A549 treated with AZD2906 at 1 μM for 4 hours (cell line): ENCODE results near the gene OR10Z1. TPM values are rescaled to one million over a fixed set of nuclear protein-coding genes. Genes with fewer than 3 reads are reported as not detected.

Source experiments
- total RNA-seq: library from RNA; stranded (reverse); fragments of 200-300 nt; extraction: Qiagen RNA extraction; gene quantifications from 5 replicates; pipeline ENCODE4 v1.2.3, GENCODE V29; 2022

The OR10Z1 gene, protein sequence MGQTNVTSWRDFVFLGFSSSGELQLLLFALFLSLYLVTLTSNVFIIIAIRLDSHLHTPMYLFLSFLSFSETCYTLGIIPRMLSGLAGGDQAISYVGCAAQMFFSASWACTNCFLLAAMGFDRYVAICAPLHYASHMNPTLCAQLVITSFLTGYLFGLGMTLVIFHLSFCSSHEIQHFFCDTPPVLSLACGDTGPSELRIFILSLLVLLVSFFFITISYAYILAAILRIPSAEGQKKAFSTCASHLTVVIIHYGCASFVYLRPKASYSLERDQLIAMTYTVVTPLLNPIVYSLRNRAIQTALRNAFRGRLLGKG
- not detected in 5 replicates for total RNA-seq

DNA sequence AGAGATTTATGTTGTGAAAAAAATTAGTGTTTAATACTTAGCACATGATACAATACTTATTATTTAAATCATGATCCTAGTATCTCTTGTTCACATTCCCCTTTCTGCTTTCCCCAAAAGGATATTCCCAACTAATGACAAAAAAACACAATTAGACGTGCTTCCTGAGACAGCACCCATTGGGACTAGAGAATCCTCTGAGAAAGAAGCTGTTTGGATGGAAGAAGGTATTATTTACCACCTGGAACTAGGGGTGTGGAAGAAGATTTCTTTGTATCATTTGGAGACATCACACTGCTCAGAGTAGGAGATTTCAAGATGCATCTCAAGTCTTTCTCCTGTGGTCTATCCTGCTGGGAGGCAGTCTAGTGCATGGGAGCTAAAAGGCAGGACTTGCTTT is at the start of gene OR10Z1:
OR10Z1 (plus strand) TSS at position 301 of the 400 bp plus-strand sequence. CDS start 1,171 bp downstream, outside the sequence.

GRCh38 chr1:158570480-158570879 is 34.6 kb upstream of the OR10Z1 start, which contains the start of gene OR6P1:
Gene OR6P1 (minus strand): TSS chr1:158570580. CDS start chr1:158563604, 6,976 bp downstream.

DNA sequence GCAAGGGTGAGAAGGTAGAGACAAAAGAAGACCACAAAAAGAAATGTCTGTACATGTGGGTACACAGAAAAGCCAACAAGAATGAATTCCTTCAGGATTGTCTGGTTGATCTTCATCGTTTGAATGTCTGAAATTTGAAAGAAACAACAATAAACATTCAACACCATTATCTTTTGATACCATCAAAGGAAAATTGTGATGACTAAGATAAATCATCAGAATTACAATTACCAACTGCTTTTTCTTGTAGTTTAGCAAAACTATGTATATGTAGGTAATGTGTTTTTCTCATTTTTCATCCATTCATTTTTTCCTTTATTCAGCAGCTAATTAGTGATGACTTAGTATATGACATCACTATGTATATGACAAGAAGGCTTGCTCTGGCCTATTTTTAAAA is 25.3 kb upstream of the OR10Z1 start, which contains the start of gene OR10X1:
OR10X1 (minus strand) TSS at position 167 of the 400 bp plus-strand sequence; CDS start at position 167, 0 bp downstream.

Other genes with a start within 250 kb of the OR10Z1 start
- not detected in 5 replicates for gene OR10T2, start 205.8 kb upstream of the OR10Z1 start, total RNA-seq
- gene OR10K2, start 179.0 kb upstream of the OR10Z1 start, total RNA-seq = not detected in 5 replicates
- not detected in 5 replicates for gene OR10K1, start 143.4 kb upstream of the OR10Z1 start, total RNA-seq
- not detected in 5 replicates for gene OR10R2, start 133.0 kb upstream of the OR10Z1 start, total RNA-seq
- not detected in 5 replicates for gene OR6Y1, start 50.9 kb upstream of the OR10Z1 start, total RNA-seq
- not detected in 5 replicates for gene OR6P1, start 34.7 kb upstream of the OR10Z1 start, total RNA-seq
- gene OR10X1, start 25.4 kb upstream of the OR10Z1 start, total RNA-seq = not detected in 5 replicates
- gene SPTA1, start 81.4 kb downstream of the OR10Z1 start, total RNA-seq = not detected in 5 replicates
- not detected in 5 replicates for gene OR6K2, start 95.4 kb downstream of the OR10Z1 start, total RNA-seq
- gene OR6K3, start 115.5 kb downstream of the OR10Z1 start, total RNA-seq = not detected in 5 replicates
- not detected in 5 replicates for gene OR6K6, start 149.5 kb downstream of the OR10Z1 start, total RNA-seq
- not detected in 5 replicates for gene OR6N1, start 166.9 kb downstream of the OR10Z1 start, total RNA-seq
- gene OR6N2, start 175.9 kb downstream of the OR10Z1 start, total RNA-seq = not detected in 5 replicates
- gene MNDA, start 226.1 kb downstream of the OR10Z1 start, total RNA-seq = not detected in 5 replicates